Hippocampal formation (tissue), 2 donors: ENCODE results near the gene OR1L4.

ENCODE experiments used
- DNase-seq, 2 donors: peaks; one replicate each; lab custom pipeline; 2025; lab: John Stamatoyannopoulos, UW

The OR1L4 gene

GRCh38 chr9:122723690-122724089, at the start of gene OR1L4:
TSS of gene OR1L4 (plus strand) at chr9:122723990. CDS start at chr9:122723990, 0 bp downstream.
- DNase-seq: no peak

DNA sequence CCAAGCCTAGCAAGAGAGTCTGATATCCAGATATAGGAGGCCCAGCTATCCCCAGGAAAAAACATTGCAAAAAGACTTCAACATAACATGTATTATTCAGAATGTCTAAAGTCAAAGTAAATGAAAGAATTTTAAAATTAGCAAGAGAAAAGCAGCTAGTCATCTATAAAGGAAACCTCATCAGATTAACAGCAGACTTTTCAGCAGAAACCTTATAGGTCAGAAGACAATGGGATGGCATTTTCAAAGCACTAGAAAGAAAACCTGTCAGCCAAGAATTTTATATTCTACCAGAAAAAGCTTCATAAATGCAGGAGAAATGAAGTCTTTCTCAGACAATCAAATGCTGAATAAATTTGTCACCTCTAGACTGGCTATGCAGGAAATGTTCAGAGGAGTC, 38.9 kb upstream of the OR1L4 start:
- no peak for DNase-seq

DNA sequence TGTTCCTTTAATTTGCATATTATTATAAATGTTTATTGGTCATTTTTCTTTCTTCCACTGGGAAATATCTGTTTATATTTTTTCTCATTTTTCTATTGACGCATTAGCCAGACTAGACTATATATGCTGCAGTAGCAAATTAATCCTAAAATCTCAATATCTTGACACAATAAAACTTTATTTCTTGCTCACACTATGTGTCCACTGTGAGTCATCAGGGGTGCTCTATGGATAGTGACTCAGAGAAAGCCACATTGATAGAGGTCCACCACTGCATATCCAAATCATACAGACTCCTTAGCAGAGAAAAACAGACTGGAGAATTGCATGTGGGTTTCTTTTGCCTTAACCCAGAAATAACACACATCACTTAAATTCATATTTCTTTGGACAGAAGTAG, 28.1 kb upstream of the OR1L4 start:
- no peak for DNase-seq

DNA sequence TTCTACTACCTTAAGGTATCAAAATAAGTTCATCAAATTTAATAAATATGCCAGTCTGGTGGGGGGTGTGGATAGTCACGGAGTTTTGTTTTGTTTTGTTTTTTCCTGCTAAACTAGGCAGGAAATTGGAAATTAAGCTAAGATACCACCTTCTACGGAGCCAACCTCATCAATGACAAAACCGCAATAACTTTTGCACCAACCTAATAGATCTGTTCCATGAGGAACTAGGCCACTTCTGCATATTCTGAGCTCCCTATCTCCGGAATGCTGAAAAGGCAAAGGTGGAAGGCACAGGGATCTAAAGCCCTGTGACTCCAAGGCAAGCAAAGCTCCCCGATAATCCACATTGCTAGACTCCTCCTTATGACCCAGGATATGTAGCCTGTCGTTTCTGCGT, 5.8 kb upstream of the OR1L4 start:
- DNase-seq: no peak

- DNase-seq: no peak
Measured at GRCh38 chr9:122719218-122719617, 4.6 kb upstream of the OR1L4 start.

GRCh38 chr9:122742003-122742402, 18.2 kb downstream of the OR1L4 start, which contains the start of gene OR1L6:
TSS of gene OR1L6 (plus strand) at chr9:122742303. CDS start at chr9:122749848, 7,545 bp downstream.
- no peak for DNase-seq

DNA sequence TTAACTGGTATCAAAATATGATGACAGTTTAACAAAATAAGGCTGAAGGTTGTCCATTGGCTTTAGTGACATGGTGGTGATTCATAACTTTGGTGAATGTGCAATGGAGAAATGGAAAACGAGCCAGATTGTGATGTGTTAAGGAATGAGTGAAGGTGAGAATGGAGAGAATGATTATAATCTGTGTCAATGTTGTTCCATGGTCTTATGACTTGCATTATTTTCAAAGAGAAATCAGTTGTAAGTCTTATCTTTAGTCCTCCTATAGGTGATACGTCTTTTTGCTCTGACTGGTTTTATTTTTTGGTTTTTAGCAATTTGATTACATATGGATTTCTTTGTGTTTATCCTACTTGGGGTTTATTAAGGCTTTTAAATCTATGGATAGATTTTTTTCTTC, 31.0 kb downstream of the OR1L4 start:
- DNase-seq: no peak

DNA sequence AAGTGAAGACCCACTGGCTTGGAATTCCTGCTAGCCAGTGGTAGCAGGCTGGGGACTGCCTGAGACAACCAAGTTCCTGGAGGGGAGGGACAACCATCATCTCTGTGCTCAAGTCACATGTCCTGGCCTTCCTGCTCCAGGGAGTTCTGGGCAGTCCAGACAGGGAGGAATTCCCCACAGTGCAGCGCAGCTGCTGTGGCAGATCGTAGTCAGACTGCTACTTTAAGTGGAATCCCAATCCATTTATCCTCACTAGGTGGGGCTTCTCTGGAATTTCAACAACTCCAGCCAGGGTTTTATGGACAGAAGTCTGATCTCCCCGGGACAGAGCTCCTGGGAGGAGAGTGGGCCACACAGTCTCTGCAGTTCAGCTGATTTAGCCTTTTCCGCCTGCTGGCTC, 44.0 kb downstream of the OR1L4 start:
- no peak for DNase-seq
